ENCODE results near the gene TP53INP2. TPM values are rescaled to one million over a fixed set of nuclear protein-coding genes. Genes with fewer than 3 reads are reported as not detected.

Gene TP53INP2
- total RNA-seq, 6 experiments from 2014 or later = 5.8 to 24.1 (median 12.7) TPM

DNA sequence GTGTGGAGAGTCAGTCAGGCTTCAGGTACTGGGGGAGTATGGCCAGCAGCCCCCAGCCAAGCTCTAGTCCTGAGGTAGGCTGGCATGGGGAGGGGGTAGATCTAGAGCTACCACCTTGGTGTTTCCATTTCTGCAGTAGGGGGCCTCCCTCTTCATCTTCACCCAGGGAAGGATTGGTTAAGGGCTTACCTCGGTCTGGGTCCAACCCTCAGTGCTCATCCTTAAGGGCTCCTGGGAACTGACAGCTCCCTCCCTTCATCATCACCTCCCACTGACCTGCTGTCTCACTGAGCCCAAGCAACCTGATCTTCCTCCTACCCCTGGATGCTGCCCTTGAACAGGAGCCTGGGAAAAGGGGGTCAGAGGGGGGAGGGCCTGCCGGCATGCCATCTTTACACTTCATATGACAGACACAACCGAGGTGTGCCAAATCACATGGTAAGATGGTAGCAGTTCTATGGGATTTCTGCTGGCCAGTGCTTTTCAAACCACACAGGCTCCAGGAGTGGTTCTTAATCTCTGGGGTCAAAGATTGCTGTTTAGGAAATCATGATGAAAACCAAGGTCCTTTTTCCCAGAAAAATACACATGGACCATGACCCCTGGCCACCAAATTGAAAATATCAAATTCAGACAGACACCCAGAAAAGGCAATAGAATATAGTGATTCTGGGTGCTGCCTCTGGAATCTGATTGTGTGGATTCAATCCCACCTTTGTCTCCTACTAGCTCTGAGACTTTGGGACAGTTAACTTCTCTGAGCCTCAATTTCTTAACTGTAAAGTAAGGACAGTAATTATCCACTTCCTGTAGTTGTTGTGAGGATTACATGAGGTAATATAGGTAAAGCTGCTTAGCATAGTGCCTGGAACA lies 3.0 kb downstream of the TP53INP2 start:
- H3K36me3 ChIP-seq = no peaks in the 10 kb centered on the region
- DNase-seq = peak in 1 of 3 donors; percentile 52
- no peaks in the 10 kb centered on the region for H3K27me3 ChIP-seq
- peak overlapping the region in 2 of 3 donors; percentile 52 to 100 for H3K27ac ChIP-seq
- peaks cover 0 to 41% (median 14%) of the 10 kb centered on the region in 4 donors for H3K4me1 ChIP-seq
- intact Hi-C loops (cut with DNase I) = loop anchor here (10.0 kb wide), 2 partner anchors 162 to 172 kb away; no protein-coding TSS in a partner anchor
- no peak for ATAC-seq
- H3K4me3 ChIP-seq = no peak overlapping the region
- H3K9me3 ChIP-seq = no peaks in the 10 kb centered on the region
- 23% methylated on average over 2 of the region's 3 CpGs for WGBS (ENCODE audit: insufficient coverage, low coverage, low lambda C conversion rate, missing lambda C conversion rate)
- TF ChIP-seq, protein P1, sequence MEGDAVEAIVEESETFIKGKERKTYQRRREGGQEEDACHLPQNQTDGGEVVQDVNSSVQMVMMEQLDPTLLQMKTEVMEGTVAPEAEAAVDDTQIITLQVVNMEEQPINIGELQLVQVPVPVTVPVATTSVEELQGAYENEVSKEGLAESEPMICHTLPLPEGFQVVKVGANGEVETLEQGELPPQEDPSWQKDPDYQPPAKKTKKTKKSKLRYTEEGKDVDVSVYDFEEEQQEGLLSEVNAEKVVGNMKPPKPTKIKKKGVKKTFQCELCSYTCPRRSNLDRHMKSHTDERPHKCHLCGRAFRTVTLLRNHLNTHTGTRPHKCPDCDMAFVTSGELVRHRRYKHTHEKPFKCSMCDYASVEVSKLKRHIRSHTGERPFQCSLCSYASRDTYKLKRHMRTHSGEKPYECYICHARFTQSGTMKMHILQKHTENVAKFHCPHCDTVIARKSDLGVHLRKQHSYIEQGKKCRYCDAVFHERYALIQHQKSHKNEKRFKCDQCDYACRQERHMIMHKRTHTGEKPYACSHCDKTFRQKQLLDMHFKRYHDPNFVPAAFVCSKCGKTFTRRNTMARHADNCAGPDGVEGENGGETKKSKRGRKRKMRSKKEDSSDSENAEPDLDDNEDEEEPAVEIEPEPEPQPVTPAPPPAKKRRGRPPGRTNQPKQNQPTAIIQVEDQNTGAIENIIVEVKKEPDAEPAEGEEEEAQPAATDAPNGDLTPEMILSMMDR (IDR thresholded peaks at IDR 0.05) = no peak
- no peak for TF ChIP-seq POLR2A (IDR thresholded peaks at IDR 0.05)

DNA sequence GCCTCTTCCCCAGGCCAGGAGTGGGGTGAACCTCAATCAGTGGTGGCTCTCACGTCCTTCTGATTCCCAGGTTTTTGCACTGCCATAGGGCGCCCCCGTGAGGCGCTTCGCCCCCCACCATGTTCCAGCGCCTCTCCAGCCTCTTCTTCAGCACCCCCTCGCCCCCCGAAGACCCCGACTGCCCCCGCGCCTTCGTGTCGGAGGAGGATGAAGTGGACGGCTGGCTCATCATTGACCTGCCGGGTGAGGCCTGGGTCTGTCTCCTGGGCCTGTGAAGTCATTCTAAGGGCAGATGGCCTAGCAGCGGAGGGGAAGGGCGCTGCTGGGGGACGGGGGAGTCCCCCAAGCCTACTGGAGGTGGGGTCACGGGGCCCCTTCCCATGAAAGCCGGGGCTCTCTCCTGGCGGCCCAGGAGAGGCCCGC lies 4.5 kb downstream of the TP53INP2 start:
- Histone ChIP-seq H3K36me3 (peaks cover 0 to 2% (median 0%) of the 10 kb centered on the region in 4 donors), H3K27me3 (no peaks in the 10 kb centered on the region), H3K4me1 (peaks cover 0 to 45% (median 13%) of the 10 kb centered on the region in 4 donors), H3K27ac (peak overlapping the region in 2 of 3 donors; percentile 85 to 100), H3K9me3 (no peaks in the 10 kb centered on the region), H3K4me3 (peak overlapping the region; percentile 50 to 75 (median 65))
- ATAC-seq = peak in 2 of 4 donors; percentile 5 to 7
- WGBS (ENCODE audit: insufficient coverage, low coverage, low lambda C conversion rate, missing lambda C conversion rate) = 15% methylated on average over 19 of the region's 22 CpGs
- peak; percentile 61 to 65 (median 62) for DNase-seq
- intact Hi-C loops (cut with DNase I) = loop anchor here (10.0 kb wide), 2 partner anchors 164 to 174 kb away; no protein-coding TSS in a partner anchor
- TF ChIP-seq POLR2A (IDR thresholded peaks at IDR 0.05) = no peak
- TF ChIP-seq, protein P1 (IDR thresholded peaks at IDR 0.05) = peak; percentile 26 to 52 (median 48)

DNA sequence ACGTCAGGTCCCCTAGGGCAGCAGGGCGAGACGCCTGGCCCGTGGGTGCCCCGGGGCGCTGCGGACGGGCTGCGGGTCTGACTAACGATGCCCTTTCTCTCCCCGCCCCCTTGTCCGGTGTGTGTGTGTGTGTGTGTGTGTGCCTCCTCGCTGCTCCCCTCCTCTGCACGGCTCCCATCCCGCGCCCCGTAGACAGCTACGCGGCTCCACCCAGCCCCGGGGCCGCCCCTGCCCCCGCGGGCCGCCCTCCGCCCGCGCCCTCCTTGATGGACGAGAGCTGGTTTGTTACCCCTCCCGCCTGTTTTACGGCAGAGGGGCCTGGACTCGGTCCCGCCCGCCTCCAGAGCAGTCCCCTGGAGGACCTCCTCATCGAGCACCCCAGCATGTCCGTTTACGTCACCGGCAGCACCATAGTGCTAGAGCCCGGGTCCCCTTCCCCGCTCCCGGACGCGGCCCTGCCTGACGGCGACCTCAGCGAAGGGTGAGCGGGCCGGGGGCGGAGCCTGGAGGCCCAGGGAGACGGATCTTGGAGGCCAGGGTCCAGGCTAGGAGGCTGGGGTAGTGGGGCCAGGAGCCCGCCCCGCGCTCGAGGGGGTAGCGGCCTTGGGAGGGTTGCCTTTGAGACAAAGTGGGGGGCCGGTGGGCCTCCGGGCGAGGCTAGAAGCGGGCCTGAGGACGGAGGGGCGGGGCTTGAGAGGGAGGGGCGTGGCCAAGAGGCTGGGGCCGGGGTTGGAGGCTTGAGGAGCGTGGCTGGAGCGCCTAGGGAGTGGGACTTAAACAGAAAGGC lies 5.1 kb downstream of the TP53INP2 start:
- WGBS (ENCODE audit: insufficient coverage, low coverage, low lambda C conversion rate, missing lambda C conversion rate) = 0% methylated on average over 12 of the region's 64 CpGs
- Histone ChIP-seq H3K36me3 (peaks cover 0 to 3% (median 1%) of the 10 kb centered on the region in 4 donors), H3K4me3 (peak overlapping the region; percentile 50 to 75 (median 65)), H3K4me1 (peaks cover 0 to 45% (median 13%) of the 10 kb centered on the region in 4 donors), H3K9me3 (no peaks in the 10 kb centered on the region), H3K27ac (peak overlapping the region; percentile 39 to 100 (median 85)), H3K27me3 (no peaks in the 10 kb centered on the region)
- intact Hi-C loops (cut with DNase I) = loop anchor here (10.0 kb wide), 2 partner anchors 164 to 174 kb away; no protein-coding TSS in a partner anchor
- DNase-seq (peak; percentile 86 to 91 (median 90)), ATAC-seq (peak; percentile 65 to 83 (median 75))
- TF ChIP-seq, protein P1 (IDR thresholded peaks at IDR 0.05) = no peak
- TF ChIP-seq POLR2A (IDR thresholded peaks at IDR 0.05) = no peak

DNA sequence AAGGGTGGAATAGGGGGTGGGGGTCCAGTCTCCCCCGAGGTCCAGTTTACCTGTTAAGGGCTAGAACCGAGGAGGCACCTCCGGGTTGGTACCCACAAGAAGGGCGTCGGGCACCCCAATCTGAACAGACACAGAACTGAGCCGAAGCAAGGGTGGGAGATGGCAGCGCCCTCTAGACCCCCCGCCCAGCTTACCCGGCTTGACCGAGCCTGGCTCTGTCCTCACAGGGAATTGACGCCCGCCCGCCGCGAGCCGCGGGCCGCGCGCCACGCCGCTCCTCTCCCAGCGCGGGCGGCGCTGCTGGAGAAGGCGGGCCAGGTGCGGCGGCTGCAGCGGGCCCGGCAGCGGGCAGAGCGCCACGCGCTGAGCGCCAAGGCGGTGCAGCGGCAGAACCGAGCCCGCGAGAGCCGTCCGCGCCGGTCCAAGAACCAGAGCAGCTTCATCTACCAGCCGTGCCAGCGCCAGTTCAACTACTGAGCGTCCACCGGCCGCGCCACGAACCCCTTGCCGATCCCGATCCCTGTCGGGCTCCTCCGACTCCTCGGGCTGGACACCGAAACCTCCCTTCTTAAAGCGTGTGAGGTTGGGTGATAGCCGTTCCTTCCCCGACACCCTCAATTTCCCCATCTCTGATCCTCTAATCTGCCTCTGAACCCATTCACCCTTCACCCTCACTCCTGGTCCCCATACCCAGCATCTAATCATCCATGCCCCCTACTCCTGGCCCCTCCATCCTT lies 5.9 kb downstream of the TP53INP2 start:
- intact Hi-C loops (cut with DNase I) = loop anchor here (10.0 kb wide), 2 partner anchors 165 to 175 kb away; no protein-coding TSS in a partner anchor
- H3K9me3 ChIP-seq = no peaks in the 10 kb centered on the region
- H3K27me3 ChIP-seq = no peaks in the 10 kb centered on the region
- H3K27ac ChIP-seq = peak overlapping the region; percentile 39 to 100 (median 85)
- H3K36me3 ChIP-seq = peaks cover 0 to 7% (median 3%) of the 10 kb centered on the region in 4 donors
- ATAC-seq = peak; percentile 47 to 85 (median 75)
- 22% methylated on average over 3 of the region's 61 CpGs for WGBS (ENCODE audit: insufficient coverage, low coverage, low lambda C conversion rate, missing lambda C conversion rate)
- peak; percentile 70 to 88 (median 84) for DNase-seq
- peaks cover 0 to 43% (median 13%) of the 10 kb centered on the region in 4 donors for H3K4me1 ChIP-seq
- peak; percentile 22 for TF ChIP-seq POLR2A (IDR thresholded peaks at IDR 0.05)
- TF ChIP-seq, protein P1 (IDR thresholded peaks at IDR 0.05) = peak in 2 of 4 donors; percentile 40 to 48
- H3K4me3 ChIP-seq = peak overlapping the region; percentile 50 to 75 (median 65)
